ENCODE results near the gene NOSIP.
A peak's percentile ranks its signal among the peaks of the same experiment; 100 is the strongest.

The NOSIP gene

DNA sequence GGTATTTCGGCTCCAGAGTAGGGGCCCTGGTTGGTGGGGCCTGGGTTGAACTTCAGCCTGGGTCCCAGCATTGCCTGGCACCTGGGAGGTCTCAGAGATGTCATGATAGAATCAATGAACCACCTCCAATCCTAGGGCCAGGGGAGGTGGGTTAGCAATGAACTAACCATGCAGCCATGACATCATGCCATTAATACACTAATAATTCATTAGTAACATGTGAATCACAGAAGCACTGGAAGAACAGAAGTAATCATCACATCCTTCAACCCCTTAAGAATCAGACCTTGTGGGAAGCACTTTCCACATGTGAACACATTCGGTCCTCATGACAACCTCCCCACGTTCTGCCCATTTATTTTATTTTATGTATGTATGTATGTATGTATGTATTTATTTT, 6.9 kb downstream of the NOSIP start:
- Mint-ChIP-seq H3K36me3 (ENCODE audit: insufficient read depth) (peaks cover 46% of the 10 kb centered on the region), H3K9me3 (no peaks in the 10 kb centered on the region), H3K27me3 (no peaks in the 10 kb centered on the region), H3K4me1 (ENCODE audit: low read depth in 2 of 2) (peaks cover 19 to 21% of the 10 kb centered on the region in 2 donors), H3K27ac (peak overlapping the region in 1 of 2 donors; percentile 55), H3K4me3 (no peak overlapping the region)
- DNase-seq (no peak), ATAC-seq (replicated peaks) (no peak)

DNA sequence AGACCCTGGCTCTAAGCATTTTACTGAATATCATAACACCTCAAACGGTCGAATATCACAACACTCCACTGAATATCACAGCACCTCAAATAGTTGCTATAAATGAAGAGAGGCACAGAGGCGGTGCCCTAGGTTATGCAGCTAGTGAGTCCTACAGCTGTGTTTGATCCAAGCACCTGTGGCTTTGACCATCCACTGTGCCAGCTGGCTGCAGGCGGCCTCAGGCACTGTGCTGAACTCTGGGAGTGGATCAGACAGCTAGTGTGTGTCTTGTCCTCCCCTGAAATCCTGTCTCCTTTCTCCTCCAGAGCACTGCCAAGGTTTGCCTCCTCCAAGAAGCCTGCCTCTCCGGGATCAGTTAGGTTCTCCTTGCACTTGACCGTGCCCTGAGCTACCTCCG, 7.3 kb downstream of the NOSIP start:
- Mint-ChIP-seq H3K4me1 (ENCODE audit: low read depth in 2 of 2) (peaks cover 23 to 26% of the 10 kb centered on the region in 2 donors), H3K36me3 (ENCODE audit: insufficient read depth) (peaks cover 46% of the 10 kb centered on the region), H3K9me3 (no peaks in the 10 kb centered on the region), H3K4me3 (no peak overlapping the region), H3K27ac (peak overlapping the region in 1 of 2 donors; percentile 55), H3K27me3 (no peaks in the 10 kb centered on the region)
- no peak for DNase-seq
- ATAC-seq (replicated peaks) = no peak

DNA sequence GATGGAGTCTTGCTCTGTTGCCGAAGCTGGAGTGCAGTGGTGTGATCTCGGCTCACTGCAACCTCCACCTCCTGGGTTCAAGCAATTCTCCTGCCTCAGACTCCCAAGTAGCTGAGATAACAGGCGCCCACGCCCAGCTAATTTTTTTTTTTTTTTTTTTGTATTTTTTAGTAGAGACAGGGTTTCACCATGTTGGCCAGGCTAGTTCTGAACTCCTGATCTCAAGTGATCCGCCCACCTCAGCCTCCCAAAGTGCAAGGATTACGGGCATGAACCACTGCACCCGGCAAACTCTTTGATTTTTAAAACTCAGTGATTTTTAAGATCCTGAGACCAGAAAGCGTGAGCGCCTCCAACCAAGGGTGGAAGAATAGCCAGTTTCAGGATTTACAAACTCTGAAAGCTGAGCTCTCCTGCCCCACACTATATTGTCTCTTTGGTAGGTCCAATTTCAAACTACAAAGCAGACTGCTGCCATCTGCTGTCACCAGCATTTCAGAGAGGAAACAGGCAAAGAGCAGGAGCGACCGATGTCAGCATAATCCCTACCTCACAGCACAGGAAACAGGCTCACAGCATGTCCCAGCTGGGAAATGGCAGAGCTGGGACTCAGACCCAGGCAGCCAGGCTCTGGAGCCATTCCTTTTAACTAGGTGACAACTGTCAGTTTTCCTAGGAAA, 9.2 kb downstream of the NOSIP start:
- ATAC-seq (replicated peaks) = no peak

DNA sequence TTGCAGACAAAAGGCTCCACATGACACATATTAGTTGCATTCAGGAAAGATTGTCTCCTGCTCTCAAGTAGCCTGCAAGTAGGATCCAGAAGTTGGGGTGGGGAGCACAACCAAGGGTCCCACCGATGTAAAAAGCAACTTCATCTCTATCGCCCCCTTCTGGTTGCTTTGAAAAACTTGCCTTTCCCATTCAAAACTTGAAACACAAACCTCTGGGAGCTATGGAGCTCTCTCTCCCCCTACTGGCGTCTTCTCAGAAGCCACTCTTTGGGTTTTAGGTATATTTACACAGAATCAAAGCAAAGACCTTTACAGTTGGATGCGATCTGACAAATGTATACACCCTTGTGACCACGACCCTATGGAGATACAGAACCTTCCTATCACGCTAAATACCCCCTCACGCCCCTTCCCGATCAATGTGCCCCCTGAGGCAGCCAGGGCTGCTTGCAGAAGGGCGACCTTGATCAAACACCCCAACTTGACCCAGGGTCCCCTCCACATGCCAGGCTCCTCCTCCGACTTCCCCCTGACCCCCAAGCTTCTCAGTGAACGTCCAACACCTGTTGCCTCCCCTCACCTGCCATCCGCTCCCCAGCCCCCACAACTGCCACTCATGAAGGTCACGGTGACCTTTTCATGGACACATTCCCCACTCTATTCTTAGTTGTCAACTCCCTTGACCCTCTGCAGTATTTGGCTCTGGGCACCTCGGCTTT, 10.1 kb downstream of the NOSIP start:
- H3K27ac Mint-ChIP-seq = peak overlapping the region; percentile 81 to 89
- peaks cover 32 to 36% of the 10 kb centered on the region in 2 donors for H3K4me1 Mint-ChIP-seq (ENCODE audit: low read depth in 2 of 2)
- DNase-seq = peak; percentile 72 to 76 (median 72)
- peak overlapping the region; percentile 58 to 65 for H3K4me3 Mint-ChIP-seq
- no peaks in the 10 kb centered on the region for H3K9me3 Mint-ChIP-seq
- H3K36me3 Mint-ChIP-seq (ENCODE audit: insufficient read depth) = peaks cover 48% of the 10 kb centered on the region
- ATAC-seq (replicated peaks) = peak; percentile 26
- H3K27me3 Mint-ChIP-seq = no peaks in the 10 kb centered on the region

More for the DNA sequence above, 9.2 kb downstream of the NOSIP start:
- no peak for DNase-seq
- Mint-ChIP-seq H3K36me3 (ENCODE audit: insufficient read depth) (peaks cover 55% of the 10 kb centered on the region), H3K27me3 (no peaks in the 10 kb centered on the region), H3K4me1 (ENCODE audit: low read depth in 2 of 2) (peaks cover 29 to 31% of the 10 kb centered on the region in 2 donors), H3K9me3 (no peaks in the 10 kb centered on the region), H3K27ac (peak overlapping the region in 1 of 2 donors; percentile 59), H3K4me3 (no peak overlapping the region)

DNA sequence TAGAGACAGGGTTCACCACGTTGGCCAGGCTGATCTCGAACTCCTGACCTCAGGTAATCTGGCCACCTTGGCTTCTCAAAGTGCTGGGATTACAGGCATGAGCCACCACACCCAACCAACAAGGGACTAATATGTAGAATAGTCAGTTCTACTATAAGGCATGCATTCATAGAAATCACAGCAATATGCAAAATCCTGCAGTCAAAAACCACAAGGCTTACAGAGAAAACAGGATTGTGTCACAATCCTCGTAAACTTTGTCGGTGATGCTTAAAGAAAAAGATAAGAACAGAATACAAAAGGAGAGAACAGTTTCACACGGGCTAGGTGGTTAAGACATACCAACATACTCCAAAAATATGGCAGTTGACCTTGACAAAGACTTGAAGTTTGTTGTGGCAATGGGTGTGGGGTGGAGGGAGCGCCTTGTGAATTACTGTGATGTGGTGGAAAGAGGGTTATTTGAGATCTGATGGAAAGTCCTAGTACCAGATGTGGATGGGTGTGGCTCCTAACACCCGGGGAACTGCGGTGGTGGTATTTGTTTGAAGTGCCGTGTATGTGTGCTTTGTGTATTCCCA, 12.4 kb downstream of the NOSIP start:
- peak overlapping the region; percentile 67 to 75 for H3K4me3 Mint-ChIP-seq
- H3K27ac Mint-ChIP-seq = peak overlapping the region; percentile 81 to 89
- ATAC-seq (replicated peaks) = peak; percentile 83
- H3K27me3 Mint-ChIP-seq = no peaks in the 10 kb centered on the region
- DNase-seq = peak; percentile 67 to 69 (median 67)
- H3K9me3 Mint-ChIP-seq = no peaks in the 10 kb centered on the region
- peaks cover 34% of the 10 kb centered on the region for H3K36me3 Mint-ChIP-seq (ENCODE audit: insufficient read depth)
- H3K4me1 Mint-ChIP-seq (ENCODE audit: low read depth in 2 of 2) = peaks cover 50 to 51% of the 10 kb centered on the region in 2 donors

DNA sequence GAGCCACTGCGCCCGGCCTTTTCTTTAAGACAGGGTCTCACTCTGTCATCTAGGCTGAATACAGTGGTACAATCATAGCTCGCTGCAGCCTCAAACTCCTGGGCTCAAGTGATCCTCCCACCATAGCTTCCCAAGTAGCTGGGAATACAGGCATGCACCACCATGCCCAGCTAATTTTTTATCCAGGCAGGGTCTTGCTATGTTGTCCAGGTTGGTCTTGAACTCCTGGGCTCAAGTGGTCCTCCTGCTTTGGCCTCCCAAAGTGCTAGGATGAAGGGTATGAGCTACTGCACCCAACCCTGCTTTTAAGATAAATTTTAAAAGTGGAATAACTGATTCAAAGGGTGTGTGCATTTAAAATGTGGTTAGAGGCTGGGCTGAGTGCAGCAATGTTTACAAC, 14.1 kb downstream of the NOSIP start:
- Mint-ChIP-seq H3K9me3 (no peaks in the 10 kb centered on the region), H3K27ac (peak overlapping the region; percentile 69 to 89), H3K4me1 (ENCODE audit: low read depth in 2 of 2) (peaks cover 53% of the 10 kb centered on the region in 2 donors)

DNA sequence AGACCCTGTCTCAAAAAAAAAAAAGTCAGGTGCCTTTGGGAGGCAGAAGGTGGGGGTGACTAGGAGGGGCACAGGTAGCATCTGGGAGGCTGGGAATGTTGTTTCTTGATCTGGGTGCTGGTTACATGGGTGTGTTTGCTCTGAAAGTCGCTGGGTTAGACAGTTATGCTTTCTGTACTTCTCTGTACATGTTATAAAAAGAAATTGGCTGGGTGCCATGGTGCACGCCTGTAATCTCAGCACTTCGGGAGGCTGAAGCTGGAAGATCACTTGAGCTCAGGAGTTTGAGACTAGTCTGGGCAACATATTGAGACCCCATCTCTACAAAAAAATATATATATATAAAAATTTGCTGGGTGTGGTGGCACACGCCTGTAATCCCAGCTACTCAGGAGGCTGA, 15.1 kb downstream of the NOSIP start:
- DNase-seq (no peak), ATAC-seq (replicated peaks) (no peak)
- Mint-ChIP-seq H3K4me1 (ENCODE audit: low read depth in 2 of 2) (peaks cover 57 to 58% of the 10 kb centered on the region in 2 donors), H3K4me3 (peak overlapping the region; percentile 67), H3K9me3 (no peaks in the 10 kb centered on the region), H3K36me3 (ENCODE audit: insufficient read depth) (peaks cover 28% of the 10 kb centered on the region), H3K27ac (peak overlapping the region; percentile 89), H3K27me3 (no peaks in the 10 kb centered on the region)

More for the DNA sequence above, 14.1 kb downstream of the NOSIP start:
- Mint-ChIP-seq H3K36me3 (ENCODE audit: insufficient read depth) (peaks cover 31% of the 10 kb centered on the region), H3K27me3 (no peaks in the 10 kb centered on the region), H3K4me3 (peak overlapping the region; percentile 67 to 75)
- ATAC-seq (replicated peaks) (no peak), DNase-seq (no peak)

DNA sequence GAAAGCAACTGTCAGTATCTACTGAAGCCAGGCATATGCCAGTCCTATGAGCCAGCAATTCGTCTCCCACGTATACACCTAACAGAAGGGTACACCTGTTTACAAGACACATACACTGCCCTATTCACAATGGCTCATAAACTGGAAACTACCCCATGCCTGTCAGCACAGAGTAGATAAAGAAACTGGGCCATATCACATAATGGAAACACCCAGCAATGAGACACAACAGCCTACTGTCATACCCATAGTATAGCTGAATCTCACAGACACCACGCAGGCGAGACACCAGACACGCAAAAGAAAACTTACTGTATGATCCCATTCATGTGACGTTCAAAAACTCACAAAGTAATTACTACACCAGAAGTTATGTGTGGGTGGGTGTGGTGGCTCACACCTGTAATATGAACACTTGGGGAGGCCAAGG, 15.7 kb downstream of the NOSIP start:
- Mint-ChIP-seq H3K9me3 (no peaks in the 10 kb centered on the region), H3K27ac (peak overlapping the region; percentile 89), H3K4me3 (peak overlapping the region; percentile 67), H3K27me3 (no peaks in the 10 kb centered on the region), H3K4me1 (ENCODE audit: low read depth in 2 of 2) (peaks cover 58 to 59% of the 10 kb centered on the region in 2 donors), H3K36me3 (ENCODE audit: insufficient read depth) (peaks cover 21% of the 10 kb centered on the region)
- ATAC-seq (replicated peaks) (peak; percentile 9), DNase-seq (no peak)

DNA sequence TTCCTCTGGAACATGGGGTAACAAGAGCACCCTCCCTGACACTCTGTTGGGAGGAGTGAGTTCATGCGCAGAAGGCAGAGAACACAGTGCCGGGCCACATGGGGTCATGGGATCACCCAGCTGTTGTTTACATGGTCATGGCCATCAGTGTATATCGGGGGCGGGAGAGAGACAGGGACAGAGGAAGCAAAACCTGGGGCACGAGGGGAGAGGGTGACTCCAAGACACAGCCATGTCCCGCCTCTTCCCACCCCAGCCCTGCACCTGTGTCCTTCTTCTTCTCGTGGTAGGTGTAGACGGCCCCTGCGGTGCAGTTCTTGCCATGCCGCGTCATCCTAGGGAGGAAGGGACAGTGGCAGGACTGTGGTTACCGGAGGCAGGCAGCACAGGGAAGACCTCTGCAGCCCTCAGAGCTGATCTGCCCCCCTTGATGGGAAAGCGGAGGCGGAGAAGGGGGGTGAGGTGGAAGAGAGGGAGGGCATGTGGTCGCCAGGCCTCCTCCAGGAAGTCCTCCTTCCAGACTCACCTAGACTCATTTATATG, 19.9 kb downstream of the NOSIP start:
- Mint-ChIP-seq H3K4me3 (peak overlapping the region; percentile 79 to 91), H3K4me1 (ENCODE audit: low read depth in 2 of 2) (peaks cover 54 to 56% of the 10 kb centered on the region in 2 donors), H3K36me3 (ENCODE audit: insufficient read depth) (peaks cover 37% of the 10 kb centered on the region), H3K27ac (peak overlapping the region; percentile 92 to 93), H3K9me3 (no peaks in the 10 kb centered on the region), H3K27me3 (no peaks in the 10 kb centered on the region)
- no peak for DNase-seq
- no peak for ATAC-seq (replicated peaks)

DNA sequence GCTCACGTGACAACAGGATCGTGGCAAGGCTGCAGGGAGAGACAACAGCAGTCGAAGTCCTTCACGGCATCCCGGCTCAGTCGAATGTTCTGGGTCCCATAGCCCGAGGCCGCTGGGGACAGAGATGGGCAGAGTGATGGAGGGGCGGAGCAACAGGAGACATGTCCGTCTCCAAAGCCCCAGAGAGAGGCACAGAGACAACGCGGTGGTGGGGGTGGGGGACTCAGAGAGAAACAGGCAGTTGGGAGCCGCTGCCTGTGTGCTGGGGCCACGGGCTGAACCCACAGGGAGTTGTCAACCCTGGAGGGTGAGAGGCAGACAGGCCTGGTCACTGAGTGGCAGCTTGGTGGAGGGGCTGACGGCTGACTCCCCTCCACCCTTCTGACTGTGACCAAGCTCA, 20.4 kb downstream of the NOSIP start:
- Mint-ChIP-seq H3K4me3 (peak overlapping the region; percentile 79 to 91), H3K36me3 (ENCODE audit: insufficient read depth) (peaks cover 38% of the 10 kb centered on the region), H3K9me3 (peaks cover 0 to 2% of the 10 kb centered on the region in 2 donors), H3K27ac (peak overlapping the region; percentile 92 to 93), H3K4me1 (ENCODE audit: low read depth in 2 of 2) (peaks cover 55 to 56% of the 10 kb centered on the region in 2 donors), H3K27me3 (no peaks in the 10 kb centered on the region)
- DNase-seq (no peak), ATAC-seq (replicated peaks) (no peak)

DNA sequence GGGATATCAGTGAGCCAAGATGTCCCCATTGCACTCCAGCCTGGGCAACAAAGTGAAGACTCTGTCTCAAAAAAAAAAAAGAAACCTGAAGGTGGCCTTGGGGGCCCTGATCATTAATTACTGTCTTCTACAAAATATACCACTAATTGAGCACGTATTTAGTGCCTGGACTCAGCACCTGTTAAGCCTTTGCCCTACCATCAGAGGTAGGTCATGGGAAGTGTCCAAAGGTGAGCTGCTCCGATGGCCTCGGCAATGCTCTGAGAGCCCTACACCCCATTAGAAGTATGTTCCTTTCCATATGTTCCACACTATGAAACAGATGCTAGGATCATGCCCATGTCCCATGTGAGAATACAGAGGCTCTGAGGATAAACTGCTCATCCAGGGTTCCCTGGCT, 20.9 kb downstream of the NOSIP start:
- peaks cover 38% of the 10 kb centered on the region for H3K36me3 Mint-ChIP-seq (ENCODE audit: insufficient read depth)
- no peak for ATAC-seq (replicated peaks)

DNA sequence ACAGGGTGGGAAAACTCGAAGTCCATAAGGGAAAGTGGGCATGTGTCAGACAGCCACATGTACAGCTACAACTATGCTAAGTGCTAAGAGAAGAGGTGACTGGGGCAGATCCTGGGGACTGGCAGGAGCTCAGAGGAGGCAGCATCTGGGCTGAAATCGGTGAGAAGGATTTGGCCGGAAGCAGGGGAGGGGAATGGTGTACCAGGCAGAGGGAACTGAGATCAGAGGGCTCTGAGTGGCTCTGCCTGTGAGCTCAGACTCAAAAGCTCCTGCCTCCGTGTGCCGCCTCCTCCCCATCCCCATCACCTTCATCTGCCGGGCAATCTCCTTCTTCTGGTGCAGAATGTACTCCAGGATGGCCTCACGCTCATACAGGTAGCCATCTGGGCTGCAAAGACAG, 21.8 kb downstream of the NOSIP start:
- no peaks in the 10 kb centered on the region for H3K27me3 Mint-ChIP-seq
- H3K36me3 Mint-ChIP-seq (ENCODE audit: insufficient read depth) = peaks cover 34% of the 10 kb centered on the region
- peaks cover 55 to 58% of the 10 kb centered on the region in 2 donors for H3K4me1 Mint-ChIP-seq (ENCODE audit: low read depth in 2 of 2)
- peak overlapping the region; percentile 92 to 93 for H3K27ac Mint-ChIP-seq
- ATAC-seq (replicated peaks) = no peak
- H3K9me3 Mint-ChIP-seq = peaks cover 0 to 6% of the 10 kb centered on the region in 2 donors
- DNase-seq = no peak
- peak overlapping the region; percentile 79 to 91 for H3K4me3 Mint-ChIP-seq

More for the DNA sequence above, 20.9 kb downstream of the NOSIP start:
- no peak for DNase-seq
- Mint-ChIP-seq H3K9me3 (peaks cover 0 to 6% of the 10 kb centered on the region in 2 donors), H3K4me1 (ENCODE audit: low read depth in 2 of 2) (peaks cover 55 to 56% of the 10 kb centered on the region in 2 donors), H3K27me3 (no peaks in the 10 kb centered on the region), H3K27ac (peak overlapping the region; percentile 92 to 93), H3K4me3 (peak overlapping the region; percentile 79 to 91)

DNA sequence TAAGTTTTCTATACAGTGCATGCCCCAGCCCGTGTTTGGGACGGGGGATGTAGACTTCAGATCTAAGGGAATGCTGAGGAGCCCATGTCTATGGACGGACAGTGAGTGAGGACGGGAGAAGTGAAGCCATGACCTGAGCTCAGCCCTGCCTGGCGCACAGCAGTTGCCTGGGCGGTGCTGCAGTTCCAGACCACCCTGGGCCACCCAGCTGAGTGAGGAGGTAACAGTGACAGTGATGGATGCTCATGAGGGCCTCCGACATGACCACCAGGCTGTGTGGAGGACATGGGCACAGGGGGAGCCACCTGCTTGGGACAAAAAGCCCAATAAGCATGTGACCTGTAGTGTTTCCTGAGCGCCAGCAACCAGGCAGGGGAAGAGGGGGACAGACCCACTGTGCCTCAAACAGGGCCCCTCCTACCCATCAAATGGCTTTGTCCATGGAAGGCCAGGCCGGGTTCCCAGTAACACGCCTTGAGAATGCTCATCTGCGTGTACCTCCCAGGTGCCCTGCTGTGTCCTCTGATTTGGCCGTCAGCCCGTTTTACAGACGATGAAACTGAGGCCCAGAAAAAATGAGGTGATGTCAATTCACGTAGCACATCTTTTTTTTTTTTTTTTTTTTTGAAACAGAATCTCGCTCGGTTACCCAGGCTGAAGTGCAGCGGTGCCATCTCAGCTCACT, 22.6 kb downstream of the NOSIP start:
- Mint-ChIP-seq H3K4me1 (ENCODE audit: low read depth in 2 of 2) (peaks cover 57 to 62% of the 10 kb centered on the region in 2 donors), H3K4me3 (peak overlapping the region; percentile 51 to 91), H3K27me3 (no peaks in the 10 kb centered on the region), H3K9me3 (peaks cover 0 to 6% of the 10 kb centered on the region in 2 donors), H3K27ac (peak overlapping the region in 1 of 2 donors; percentile 86), H3K36me3 (ENCODE audit: insufficient read depth) (peaks cover 34% of the 10 kb centered on the region)
- ATAC-seq (replicated peaks) (no peak), DNase-seq (no peak)

All from effector memory CD8-positive, alpha-beta T cell (primary cell).